Embryonic facial prominence (tissue), 1 donor: ENCODE measurements around the gene ARL2BP.
"Not testable (repeated sequence)": the region's sequence is repeated elsewhere in the genome, so short reads cannot be mapped to it uniquely, and the experiment has no call there.

Source experiments
- DNase-seq: peaks from one replicate; pipeline ENCODE4 v3.0.0-alpha.2; 2016; ENCODE audit errors: extremely low spot score

ARL2BP gene

DNA sequence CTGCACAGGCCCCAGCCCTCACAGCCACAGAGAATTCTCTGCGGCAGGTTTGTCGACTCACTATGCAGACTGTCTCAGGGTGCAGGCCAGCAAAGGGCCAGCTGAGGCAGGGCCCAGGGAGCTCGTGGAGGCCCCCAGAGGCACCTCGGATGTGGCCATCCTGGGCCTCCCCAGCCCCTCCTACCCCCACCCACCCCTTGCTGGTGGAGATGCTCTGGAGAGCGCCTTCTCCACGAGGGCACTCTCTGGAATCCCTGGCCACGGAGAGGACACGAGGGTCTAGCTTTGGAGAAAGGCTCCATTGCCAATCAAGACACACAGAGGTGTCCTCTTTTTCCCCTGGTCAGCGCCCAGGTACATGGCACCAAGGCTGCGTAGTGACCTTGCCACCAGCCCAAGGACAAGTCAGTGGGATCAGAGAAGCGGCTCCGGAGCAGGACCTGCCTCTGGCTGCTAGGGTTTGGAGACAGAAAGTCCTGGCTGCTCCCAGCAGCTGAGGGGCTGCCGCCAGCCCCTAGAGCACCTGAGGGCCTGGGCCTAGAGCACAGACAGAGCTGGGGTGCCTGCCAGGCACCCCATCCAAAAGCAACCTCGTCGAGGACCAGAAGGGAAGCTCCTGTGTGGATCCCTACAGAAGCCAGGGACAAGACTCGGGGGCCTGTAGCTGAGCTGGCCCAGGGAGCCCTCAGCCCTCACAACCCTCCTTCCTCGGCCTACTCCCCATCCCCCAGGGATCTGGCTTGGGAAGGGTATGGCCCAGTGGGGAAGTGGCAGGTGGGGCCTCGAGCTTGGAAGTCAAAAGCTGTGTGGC lies 18.7 kb downstream of the ARL2BP start:
- no peak for DNase-seq

DNA sequence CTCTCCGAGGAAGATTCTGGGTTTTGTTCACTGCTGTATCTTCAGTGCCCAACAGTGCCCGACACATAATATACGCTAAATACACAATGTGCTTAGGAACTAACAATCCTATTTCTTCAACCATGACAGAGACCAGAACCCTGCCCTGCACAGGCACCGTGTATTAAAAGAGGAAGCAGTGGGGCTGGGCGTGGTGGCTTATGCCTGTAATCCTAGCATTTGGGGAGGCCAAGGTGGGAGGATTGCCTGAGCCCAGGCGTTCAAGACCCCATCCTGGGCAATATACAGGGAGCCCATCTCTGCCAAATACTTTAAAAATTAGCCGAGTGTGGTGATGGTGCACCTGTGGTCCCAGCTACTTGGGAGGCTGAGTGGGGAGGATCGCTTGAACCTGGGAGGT lies 19.3 kb downstream of the ARL2BP start:
- DNase-seq = no peak

DNA sequence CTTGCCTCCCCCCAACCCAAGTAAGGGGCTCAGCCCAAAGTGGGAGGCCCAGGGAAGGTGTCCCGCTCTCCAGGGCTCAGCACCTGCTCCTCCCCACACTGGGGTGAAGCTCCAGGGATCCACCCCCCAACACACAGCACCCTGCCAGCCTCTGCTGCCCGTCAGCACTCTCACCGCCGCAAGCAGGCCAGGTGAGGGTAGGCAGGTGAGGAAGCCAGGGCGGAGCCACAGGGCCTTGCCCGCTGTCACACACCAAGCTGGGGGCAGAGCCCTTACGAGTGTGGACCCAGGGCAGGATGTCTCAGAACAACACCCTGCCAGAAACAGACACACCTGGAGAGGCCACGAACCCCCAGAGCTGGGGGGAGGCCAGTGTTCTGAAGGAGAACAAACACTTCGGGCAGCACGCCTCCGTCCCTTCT lies 19.9 kb downstream of the ARL2BP start:
- DNase-seq = no peak

DNA sequence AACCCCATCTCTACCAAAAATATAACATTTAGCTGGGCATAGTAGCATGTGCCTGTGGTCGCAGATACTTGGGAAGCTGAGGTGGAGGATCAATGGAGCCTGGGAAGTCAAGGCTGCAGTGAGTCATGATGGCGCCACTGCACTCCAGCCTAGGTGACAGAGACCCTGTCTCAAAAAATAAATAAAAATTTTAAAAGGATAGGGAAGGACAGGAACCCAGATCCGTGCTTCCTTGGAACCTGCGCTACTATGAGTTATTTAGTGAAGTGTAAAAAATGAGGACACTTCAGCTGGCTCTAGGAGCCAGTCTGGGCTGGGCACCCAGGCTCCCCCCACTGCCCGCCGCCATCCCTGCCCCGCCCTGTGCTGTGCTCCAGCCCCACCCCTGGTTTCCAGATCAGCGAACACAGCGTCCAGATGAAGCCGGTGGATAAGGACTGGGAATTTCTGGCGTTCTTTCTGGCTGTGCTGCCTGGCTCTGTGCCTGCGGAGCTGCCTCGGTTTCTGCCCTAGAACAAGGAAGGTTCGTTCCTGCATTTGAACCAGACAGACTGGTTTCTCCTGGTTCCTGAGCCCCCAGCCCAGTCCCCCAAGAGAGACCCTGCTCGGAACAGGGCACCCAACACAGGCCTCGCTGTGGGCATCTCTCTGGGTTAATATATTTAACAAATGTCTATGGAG lies 20.9 kb downstream of the ARL2BP start:
- no peak for DNase-seq

DNA sequence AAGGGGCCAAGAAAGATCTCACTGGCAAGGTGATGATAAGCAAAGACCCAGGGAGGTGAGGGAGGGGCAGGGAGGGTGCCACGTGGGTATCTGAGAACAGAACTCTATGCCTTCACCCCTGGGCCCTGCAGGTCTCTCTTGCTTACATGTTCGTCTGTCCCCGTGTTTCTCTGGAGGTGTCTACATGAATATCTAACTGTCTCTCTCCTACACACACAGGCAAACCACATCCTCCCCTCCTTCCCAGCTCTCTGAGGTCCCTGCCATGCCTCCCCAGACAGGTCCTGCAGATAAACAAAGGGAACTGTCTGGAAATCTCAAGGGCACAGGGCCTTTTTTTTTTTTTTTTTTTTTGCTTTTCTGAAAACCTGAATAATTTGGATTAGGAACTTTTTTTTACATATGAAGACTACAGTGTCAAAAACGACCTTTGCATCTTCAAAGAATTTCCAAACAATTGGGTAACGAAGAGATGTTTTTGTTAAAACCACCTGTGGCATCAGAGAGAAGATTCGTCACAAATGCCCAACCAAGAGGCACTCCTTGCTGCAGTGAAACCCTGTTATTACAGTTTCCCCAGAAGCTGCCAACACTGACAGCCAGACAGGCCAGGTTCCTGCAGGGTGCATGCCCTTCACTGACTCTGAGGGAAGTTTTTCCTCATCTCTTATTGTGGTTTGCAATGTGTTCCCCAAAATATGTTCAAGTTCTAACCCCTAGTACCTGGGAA lies 21.6 kb downstream of the ARL2BP start:
- DNase-seq = no peak

DNA sequence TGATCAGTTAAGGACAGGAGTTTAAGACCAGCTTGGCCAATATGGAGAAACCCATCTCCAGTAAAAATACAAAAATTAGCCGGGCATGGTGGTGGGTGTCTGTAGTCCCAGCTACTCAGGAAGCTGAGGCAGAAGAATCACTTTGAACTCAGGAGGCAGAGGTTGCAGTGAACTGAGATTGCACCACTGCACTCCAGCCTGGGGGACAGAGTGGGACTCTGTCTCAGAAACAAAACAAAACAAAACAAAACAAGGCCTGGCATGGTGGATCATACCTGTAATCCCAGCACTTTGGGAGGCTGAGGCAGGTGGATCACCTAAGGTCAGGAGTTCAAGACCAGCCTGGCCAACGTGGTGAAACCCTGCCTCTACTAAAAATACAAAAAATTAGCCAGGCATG lies 22.3 kb downstream of the ARL2BP start:
- not testable (repeated sequence) for DNase-seq

DNA sequence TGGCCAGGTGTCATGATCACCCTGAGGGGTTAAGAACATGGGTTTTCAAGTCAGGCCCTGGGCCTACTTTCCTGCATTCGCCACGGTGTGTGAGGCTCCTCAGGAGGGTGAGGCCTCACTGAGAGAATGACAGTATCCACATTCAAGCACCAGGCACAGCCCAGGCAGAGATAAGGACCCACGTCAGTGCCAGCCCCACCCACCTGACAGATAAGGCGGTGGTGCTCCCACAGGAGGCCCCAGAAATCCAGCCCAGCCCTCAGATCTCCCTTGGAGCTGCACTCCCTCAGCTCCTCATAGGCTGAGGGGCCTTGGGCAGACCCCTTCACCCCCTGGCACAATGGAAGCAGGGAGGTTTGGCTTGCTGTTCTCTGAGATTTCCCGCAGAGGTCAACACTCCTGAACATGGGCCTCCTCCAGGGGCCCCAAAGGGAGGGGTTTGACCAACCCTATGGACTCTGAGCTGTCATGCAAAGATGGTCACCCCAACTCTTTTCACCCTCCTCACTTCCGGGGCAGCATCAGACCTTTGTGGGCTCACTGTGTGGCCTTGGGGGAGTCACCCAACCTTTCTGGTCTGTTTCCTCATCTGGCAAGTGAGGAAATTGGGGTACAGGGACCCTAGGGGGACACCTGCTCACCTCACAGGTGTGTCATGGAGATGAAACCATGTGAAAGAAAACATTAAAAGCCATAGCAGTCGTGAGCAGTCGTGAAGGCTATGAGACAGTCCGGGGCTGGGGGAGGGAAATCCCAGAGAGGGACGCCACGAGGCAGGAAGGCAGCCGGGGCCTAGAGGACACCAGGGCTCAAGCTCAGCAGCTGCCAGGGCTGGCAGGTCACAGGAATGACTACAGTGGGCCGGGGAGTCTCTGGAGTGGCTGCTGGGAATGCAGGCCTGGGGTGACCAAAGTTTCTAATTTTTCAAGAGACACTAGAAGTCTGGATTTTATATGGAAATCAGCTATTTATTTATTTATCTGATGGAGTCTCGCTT lies 24.0 kb downstream of the ARL2BP start:
- no peak for DNase-seq

DNA sequence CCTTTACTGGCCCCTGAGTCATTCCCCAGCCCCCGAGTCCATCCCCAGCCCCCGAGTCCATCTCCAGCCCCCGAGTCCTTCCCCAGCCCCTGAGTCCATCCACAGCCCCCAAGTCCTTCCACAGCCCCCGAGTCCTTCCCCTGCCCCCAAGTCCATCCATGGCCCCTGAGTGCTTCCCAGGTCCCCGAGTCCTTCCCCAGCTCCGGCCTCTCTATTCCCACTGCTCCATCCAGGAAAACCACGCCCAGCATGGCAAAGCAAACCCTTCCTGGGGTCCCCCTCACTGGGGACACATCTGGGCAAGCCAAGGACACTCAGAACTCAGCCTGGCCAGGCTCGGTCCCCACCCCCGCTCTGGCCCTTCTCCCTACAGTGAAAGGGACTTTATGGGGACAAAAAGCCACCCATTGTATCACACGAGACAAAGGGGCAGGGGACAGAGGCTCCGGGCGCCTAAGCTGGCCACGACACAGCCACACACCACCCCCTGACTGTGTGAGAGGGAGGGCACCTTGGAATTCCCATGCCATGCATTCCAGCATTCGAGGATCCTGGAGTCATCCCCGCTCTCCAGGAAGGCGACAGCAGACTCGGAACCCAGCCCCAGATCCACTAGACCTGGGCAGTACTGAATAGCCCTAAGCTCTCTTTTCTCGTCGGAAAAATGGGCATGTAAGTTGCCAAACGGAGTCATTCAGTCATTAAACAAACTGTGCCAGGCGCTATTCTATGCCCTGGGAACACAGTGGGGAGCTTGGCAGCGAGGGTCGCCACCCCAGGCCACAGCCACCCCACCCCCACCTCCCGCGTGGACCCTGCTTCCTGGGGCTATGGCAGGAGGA lies 25.4 kb downstream of the ARL2BP start:
- DNase-seq = no peak

DNA sequence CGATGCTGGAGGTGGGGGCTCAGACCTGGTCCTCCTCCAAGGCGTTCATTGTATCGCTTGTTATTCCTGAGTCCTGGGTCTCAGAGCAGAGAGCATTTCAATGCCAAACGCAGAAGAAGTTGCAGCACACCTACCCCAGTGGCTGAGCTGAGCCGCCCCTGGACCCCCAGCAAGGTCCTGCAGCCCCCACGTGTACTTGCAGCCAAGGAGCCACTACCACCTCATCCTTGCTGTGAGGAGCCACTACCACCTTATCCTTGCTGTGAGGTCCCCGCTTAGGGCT lies 25.9 kb downstream of the ARL2BP start:
- DNase-seq = no peak

DNA sequence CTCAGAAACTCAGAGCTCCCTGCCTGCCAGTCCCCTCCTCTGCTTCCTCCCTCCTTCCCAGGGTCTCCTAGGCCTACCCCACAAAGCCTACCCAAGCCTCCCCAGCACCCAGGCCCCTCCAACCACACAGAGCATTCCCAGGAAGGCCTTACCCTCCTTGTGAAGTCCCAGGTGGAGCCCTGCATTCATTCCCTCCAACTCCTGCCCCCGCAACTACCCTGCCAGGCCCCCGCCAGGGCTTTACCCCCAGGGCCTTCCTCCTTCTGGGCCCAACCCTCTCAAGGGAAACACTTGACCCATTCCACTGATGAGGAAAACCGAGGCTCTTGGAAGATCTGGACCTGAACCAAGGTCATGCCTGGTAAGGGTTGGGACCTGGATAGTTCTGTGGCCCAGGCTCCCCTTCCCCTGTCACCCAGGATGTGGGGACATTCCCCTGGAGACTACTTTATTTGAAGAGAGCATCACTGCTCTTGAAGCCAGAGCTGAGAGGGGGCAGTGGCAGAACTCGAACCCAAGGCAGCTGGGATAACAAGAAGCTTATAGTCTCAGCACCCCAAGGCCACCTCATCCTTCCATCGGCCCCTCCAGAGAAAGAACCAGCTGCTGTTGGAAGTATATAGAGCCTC lies 26.9 kb downstream of the ARL2BP start:
- DNase-seq = no peak

DNA sequence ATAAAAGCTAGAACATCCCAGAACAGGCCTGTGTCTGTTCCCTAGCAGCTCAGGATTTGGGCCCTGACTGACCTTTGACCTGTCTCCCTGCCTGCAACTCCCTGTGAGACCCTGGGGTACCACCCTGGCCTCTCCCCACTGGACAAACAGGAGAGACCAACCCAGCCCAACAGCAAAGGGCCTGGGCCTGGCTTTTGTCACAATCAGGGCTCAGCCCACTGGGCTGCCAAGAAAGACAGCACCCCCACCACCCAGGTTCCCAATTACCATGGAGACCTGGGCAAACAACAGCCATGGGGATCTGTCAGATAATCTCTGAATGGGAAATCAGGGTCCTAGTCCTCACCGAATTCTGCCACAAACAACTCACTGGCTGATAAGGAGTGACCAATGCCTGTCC lies 28.3 kb downstream of the ARL2BP start:
- DNase-seq = no peak

DNA sequence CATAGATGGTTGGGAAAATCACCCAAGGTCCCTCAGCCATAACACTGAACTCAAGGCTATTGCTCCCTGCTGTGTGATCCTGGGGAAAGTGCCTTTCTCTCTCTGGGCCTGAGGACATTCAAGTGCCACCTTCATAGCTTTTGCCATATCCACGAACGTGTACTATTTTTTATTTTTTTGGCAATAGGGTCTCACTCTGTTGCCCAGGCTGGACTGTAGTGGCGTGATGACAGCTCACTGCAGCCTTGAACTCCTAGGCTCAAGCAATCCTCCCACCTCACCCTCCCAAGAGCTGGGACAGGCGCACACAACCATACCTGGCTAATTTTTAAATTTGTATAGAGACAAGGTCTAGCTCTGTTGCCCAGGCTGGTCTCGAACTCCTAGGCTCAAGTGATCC lies 28.8 kb downstream of the ARL2BP start:
- no peak for DNase-seq

DNA sequence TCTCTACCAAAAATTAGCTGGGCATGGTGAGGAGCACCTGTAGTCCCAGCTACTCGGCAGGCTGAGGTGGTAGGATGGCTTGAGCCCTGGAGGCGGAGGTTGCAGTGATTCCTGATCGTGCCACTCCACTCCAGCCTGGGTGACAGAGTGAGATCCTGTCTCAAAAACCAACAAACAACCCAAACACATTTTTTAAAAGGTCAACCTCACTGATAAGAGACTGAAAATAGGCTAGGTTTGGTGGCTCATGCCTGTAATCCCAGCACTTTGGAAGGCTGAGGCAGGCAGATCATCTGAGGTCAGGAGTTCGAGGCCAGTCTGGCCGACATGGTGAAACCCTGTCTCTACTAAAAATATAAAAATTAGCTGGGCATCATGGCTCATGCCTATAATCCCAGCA lies 30.9 kb downstream of the ARL2BP start:
- DNase-seq = not testable (repeated sequence)

DNA sequence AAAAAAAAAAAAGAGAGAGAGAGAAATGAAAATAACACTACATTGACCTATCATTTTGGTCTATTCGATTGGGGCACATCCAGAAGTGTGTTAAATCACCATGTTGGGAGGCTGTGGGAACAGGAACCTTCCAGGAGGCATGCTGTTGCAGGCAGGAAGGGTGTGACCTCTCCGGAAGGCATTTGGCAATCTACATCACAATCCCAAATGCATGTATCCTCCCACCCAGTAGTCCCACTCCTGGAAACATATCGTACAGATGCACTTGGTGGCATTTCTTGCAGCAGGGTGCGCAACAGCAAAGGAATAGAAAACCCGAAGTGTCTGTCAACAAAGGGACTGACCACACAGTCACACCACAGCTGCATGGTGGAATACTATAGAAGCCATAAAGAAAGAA lies 31.5 kb downstream of the ARL2BP start:
- no peak for DNase-seq

DNA sequence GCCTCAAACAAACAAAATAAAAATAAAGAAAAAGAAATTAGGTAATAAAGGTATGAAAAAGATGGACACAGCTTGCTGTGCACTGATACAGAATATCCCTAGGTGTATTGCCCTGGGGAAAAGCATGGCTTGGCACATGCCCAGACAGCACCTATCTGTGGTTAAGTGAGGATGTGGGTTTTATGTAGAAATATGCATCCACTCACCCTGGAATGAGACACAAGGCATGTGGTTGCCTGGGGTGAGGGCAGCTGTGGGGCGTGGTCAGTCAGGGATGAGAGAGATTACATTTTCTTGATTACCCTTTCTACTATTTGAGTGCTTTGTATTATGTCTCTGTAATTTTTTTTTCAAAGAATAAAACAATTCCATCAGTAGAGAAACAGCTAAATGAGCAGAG lies 32.5 kb downstream of the ARL2BP start:
- DNase-seq = no peak

DNA sequence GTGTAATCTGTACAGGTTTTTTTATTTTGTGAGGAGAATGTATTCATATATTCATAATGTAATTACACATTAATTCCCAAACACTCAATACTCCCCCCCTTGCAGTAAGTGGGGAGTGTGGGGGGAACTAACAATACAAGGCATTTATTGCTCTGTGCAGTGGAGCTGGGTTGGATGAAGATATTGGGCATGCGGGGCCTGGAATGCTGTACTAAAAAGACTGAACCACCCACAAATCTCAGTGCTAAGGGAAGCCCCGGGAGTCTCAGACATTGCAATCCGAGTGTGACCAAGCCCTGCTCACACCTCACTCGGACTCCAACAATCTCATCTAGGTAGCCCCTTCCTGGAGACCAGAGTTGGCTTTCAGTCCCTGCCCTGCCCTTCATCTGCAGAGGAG lies 33.4 kb downstream of the ARL2BP start:
- DNase-seq = no peak

DNA sequence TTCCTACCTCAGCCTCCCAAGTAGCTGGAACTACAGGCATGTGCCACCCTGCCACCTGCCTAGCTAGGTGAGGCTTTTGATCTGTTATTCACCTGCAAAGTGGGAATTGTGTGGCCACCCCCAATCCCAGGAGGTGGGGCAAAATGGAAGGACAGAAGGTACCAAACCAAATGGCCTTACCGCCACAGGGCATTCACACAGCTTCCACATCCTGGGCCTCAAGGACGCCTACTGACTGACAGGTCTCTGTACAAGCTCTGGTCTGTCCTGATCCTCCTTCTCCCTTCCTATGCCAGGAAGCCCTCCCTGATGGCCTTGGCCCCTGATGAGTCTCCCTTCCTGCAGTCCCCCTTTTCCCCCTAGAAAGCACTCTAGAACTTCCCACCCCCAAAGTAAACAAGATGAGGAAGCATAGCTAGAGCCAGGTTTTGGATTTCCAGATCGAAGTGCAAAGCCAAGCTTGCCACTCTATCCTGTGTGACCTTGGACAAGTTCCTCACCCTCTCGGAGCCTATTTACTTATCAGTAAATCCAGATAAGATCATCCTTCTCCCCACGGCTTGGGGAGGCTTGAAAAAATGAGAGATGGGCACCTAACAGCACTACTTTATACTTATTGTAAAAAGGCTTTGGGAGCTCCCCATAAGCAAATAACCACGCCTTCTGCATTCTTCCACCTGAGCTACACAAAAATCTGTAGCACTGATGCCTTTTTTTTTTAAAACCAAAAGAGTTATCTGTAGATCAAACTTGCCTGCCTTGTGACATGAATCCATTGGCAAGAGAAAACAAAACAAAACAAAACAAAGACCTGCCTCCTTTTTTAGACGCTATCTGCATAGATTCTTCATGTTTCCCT lies 35.0 kb downstream of the ARL2BP start:
- DNase-seq = no peak

DNA sequence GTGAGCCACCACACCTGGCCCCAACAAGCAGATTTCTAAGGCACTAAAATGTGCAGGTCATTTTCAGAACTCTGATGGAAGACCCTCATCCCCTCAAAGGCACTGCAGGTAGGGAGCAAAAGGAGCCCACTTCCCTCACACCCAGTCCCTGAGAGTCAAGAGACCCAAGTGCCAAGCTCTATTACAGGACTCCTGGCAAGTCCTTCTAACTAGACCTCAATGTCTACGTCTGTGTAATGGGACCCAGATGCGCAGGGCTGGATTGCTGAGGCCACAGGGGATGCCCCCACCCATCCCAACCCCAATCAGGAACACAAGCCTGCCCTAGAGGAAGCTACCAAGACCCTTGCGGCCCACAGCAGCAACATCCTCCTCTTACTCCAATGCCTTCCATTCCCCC lies 36.7 kb downstream of the ARL2BP start:
- no peak for DNase-seq

DNA sequence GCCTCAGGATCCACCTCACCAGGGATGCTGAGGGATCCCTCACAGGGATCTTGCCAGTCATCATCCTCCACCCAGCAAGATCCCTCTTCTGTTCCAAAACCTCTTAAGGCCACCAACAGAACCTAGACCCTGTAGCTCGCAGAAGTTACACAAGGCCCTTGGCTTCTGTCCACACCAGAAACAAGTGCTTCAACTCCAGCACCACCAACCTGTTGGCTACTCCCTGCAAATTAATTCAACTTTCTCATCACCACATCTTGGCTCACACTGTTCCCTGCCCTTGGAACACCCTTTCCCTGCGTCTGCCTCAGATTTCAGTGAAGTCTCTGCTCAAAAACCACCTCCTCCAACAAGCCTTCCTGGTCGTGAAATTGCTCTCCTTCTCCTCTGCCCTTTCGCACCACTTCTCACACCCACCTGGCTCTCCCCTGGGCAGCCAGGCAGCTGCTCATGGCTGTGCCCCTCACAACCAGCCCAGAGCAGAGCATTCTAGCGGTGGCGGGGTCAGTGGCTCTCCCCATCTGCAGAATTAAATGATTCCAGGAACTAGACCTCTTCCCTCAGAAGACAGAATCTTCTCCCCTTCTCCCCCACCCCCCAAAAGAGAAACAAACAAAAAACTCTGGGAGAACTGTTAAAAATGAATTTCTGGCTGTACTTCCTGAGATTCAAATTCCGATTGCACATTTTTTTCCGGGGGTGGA lies 37.6 kb downstream of the ARL2BP start:
- DNase-seq = no peak
